ENCODE data around the gene ST7. TPM values are rescaled to one million over a fixed set of nuclear protein-coding genes. Genes with fewer than 3 reads are reported as not detected.

Gene ST7
- total and polyA plus RNA-seq, 2 of the 13 experiments (the other 11 are each of a cell fraction or from before 2014, with no cell fraction given): 17.3 to 23.5 TPM

DNA sequence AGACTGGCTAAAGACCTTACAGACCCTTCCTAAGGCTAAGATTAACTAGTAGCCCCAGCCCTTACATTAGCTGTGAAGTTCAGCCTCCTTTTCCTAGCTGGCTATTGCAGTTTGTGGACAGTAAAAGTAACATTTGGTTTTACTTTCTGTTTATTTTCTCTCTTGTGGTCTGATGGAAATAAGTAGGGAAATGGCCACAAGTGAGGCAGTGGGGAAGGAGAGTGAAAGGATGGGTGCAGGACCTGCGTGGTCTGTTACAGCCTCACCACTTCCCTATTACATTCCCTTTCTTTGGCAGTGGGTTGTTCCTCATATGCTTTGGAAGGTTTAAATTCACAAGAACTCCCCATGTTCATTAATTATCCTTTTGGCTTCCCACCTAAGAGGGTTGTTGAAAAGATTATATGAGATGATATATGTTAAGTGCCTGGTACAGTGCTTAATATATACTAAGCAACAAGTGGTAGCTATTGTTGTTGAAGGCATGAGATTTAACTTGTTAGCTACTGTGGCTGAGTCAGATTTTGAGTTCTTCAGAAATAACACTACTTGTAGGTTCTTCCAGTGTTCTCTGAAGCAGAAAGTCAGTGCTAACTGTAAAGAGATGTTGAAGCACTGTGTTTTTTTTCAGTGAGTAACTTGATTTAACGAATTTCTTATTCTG is 181.7 kb downstream of the ST7 start (continued):
- TF ChIP-seq, protein P1, sequence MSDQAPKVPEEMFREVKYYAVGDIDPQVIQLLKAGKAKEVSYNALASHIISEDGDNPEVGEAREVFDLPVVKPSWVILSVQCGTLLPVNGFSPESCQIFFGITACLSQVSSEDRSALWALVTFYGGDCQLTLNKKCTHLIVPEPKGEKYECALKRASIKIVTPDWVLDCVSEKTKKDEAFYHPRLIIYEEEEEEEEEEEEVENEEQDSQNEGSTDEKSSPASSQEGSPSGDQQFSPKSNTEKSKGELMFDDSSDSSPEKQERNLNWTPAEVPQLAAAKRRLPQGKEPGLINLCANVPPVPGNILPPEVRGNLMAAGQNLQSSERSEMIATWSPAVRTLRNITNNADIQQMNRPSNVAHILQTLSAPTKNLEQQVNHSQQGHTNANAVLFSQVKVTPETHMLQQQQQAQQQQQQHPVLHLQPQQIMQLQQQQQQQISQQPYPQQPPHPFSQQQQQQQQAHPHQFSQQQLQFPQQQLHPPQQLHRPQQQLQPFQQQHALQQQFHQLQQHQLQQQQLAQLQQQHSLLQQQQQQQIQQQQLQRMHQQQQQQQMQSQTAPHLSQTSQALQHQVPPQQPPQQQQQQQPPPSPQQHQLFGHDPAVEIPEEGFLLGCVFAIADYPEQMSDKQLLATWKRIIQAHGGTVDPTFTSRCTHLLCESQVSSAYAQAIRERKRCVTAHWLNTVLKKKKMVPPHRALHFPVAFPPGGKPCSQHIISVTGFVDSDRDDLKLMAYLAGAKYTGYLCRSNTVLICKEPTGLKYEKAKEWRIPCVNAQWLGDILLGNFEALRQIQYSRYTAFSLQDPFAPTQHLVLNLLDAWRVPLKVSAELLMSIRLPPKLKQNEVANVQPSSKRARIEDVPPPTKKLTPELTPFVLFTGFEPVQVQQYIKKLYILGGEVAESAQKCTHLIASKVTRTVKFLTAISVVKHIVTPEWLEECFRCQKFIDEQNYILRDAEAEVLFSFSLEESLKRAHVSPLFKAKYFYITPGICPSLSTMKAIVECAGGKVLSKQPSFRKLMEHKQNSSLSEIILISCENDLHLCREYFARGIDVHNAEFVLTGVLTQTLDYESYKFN (CRISPR knock-in tag; conservative IDR thresholded peaks at IDR 0.05): no peak
- TF ChIP-seq ZSCAN21 (CRISPR knock-in tag; IDR thresholded peaks at IDR 0.05; ENCODE audit: borderline replicate concordance): no peak
- TF ChIP-seq SALL2 (CRISPR knock-in tag; IDR thresholded peaks at IDR 0.05): no peak
- TF ChIP-seq POLR2A (IDR thresholded peaks at IDR 0.05; ENCODE audit: insufficient read depth in 1 of 2, low read depth in 2 of 2, low read length in 2 of 2): no peak

DNA sequence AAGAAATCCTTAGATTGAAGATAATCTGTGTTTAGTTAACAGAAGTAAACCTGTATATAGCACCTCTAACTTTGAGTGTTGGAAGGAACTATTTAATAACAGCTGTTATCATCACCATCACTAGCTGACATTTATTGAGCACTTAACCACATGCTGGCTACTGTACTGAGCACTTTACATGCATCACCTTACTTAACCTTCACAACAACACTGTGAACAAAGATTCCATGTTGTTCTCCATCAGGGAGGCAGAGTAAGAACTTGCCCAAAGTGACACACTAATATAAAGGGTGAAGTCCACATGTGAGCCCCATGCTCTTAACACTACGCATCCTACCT is 182.2 kb downstream of the ST7 start:
- WGBS (ENCODE audit: low lambda C conversion rate): 100% methylated on average over 1 of the region's 1 CpG
- no peak overlapping the region for H3K4me3 ChIP-seq (replicated peaks in 1 of 3; ENCODE audit: insufficient read depth in 1 of 3, low read depth in 2 of 3, low read length in 3 of 3)
- ATAC-seq: no peak
- peaks cover 7 to 26% of the 10 kb centered on the region in 2 experiments; a peak in 4 of 5 replicates for H3K36me3 ChIP-seq (replicated peaks in 1 of 2; ENCODE audit: control insufficient read depth in 1 of 2, insufficient read depth in 2 of 2, low read length in 2 of 2)
- H3K4me1 ChIP-seq (ENCODE audit: insufficient read depth, low read length): no peaks in the 10 kb centered on the region
- H3K27ac ChIP-seq (ENCODE audit: extremely low read length, insufficient read depth, low read length): no peak overlapping the region
- intact Hi-C loops (cut with micrococcal nuclease; ENCODE audit: unreplicated experiment) (no loop called here), in situ Hi-C loops (cut with HindIII; ENCODE audit: extremely low pct_ligation_motif_present, low pct_unique_long_range_greater_than_20kb) (no loop called here)
- BruUV-seq (replicated peaks): no TSS peak
- H3K9ac ChIP-seq (ENCODE audit: insufficient read depth, low read depth, low read length): no peak overlapping the region
- ChIA-PET POLR2A (no interaction called here), CTCF (ENCODE audit: low intra/inter-chr PET ratio, low total read pairs) (no interaction called here)
- FAIRE-seq: no peak
- no peaks in the 10 kb centered on the region for H3K79me2 ChIP-seq (ENCODE audit: insufficient read depth, low read length)
- no peak for DNase-seq (ENCODE audit: low spot score)
- no peak overlapping the region for H2AFZ ChIP-seq (ENCODE audit: low read length)
- H3K27me3 ChIP-seq (ENCODE audit: control insufficient read depth in 1 of 2, insufficient read depth in 2 of 2, low read length in 2 of 2): no peaks in the 10 kb centered on the region
- H3K4me2 ChIP-seq (ENCODE audit: low read depth, low read length): no peak overlapping the region
- H3K9me3 ChIP-seq (ENCODE audit: low read length): no peaks in the 10 kb centered on the region
- H4K20me1 ChIP-seq (ENCODE audit: insufficient read depth, low read length): no peaks in the 10 kb centered on the region
- TF ChIP-seq ZNF383 (CRISPR knock-in tag; IDR thresholded peaks at IDR 0.05; ENCODE audit: borderline replicate concordance): no peak
- TF ChIP-seq ZNF615 (CRISPR knock-in tag; IDR thresholded peaks at IDR 0.05; ENCODE audit: borderline replicate concordance): no peak
- TF ChIP-seq, protein P2, sequence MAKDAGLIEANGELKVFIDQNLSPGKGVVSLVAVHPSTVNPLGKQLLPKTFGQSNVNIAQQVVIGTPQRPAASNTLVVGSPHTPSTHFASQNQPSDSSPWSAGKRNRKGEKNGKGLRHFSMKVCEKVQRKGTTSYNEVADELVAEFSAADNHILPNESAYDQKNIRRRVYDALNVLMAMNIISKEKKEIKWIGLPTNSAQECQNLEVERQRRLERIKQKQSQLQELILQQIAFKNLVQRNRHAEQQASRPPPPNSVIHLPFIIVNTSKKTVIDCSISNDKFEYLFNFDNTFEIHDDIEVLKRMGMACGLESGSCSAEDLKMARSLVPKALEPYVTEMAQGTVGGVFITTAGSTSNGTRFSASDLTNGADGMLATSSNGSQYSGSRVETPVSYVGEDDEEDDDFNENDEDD (CRISPR knock-in tag; IDR thresholded peaks at IDR 0.05; ENCODE audit: borderline replicate concordance): no peak
- no peak for TF ChIP-seq ZNF329 (CRISPR knock-in tag; IDR thresholded peaks at IDR 0.05; ENCODE audit: low read depth)
- TF ChIP-seq, protein P3, sequence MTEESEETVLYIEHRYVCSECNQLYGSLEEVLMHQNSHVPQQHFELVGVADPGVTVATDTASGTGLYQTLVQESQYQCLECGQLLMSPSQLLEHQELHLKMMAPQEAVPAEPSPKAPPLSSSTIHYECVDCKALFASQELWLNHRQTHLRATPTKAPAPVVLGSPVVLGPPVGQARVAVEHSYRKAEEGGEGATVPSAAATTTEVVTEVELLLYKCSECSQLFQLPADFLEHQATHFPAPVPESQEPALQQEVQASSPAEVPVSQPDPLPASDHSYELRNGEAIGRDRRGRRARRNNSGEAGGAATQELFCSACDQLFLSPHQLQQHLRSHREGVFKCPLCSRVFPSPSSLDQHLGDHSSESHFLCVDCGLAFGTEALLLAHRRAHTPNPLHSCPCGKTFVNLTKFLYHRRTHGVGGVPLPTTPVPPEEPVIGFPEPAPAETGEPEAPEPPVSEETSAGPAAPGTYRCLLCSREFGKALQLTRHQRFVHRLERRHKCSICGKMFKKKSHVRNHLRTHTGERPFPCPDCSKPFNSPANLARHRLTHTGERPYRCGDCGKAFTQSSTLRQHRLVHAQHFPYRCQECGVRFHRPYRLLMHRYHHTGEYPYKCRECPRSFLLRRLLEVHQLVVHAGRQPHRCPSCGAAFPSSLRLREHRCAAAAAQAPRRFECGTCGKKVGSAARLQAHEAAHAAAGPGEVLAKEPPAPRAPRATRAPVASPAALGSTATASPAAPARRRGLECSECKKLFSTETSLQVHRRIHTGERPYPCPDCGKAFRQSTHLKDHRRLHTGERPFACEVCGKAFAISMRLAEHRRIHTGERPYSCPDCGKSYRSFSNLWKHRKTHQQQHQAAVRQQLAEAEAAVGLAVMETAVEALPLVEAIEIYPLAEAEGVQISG (CRISPR knock-in tag; IDR thresholded peaks at IDR 0.05): no peak
- no peak for TF ChIP-seq ELF4 (CRISPR knock-in tag; IDR thresholded peaks at IDR 0.05; ENCODE audit: borderline replicate concordance)
- no peak for TF ChIP-seq FOSL1 (CRISPR knock-in tag; IDR thresholded peaks at IDR 0.05; ENCODE audit: borderline replicate concordance)
- TF ChIP-seq, protein P4, sequence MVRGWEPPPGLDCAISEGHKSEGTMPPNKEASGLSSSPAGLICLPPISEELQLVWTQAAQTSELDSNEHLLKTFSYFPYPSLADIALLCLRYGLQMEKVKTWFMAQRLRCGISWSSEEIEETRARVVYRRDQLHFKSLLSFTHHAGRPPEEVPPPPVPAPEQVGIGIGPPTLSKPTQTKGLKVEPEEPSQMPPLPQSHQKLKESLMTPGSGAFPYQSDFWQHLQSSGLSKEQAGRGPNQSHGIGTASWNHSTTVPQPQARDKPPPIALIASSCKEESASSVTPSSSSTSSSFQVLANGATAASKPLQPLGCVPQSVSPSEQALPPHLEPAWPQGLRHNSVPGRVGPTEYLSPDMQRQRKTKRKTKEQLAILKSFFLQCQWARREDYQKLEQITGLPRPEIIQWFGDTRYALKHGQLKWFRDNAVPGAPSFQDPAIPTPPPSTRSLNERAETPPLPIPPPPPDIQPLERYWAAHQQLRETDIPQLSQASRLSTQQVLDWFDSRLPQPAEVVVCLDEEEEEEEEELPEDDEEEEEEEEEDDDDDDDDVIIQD (CRISPR knock-in tag; IDR thresholded peaks at IDR 0.05; ENCODE audit: low read depth): no peak
- no peak for TF ChIP-seq ZNF335 (CRISPR knock-in tag; IDR thresholded peaks at IDR 0.05)
